PC-3 (cell line): Measurements from ENCODE around the gene LBHD2. TPM values are rescaled to one million over a fixed set of nuclear protein-coding genes. Genes with fewer than 3 reads are reported as not detected.

Experiments used
- ATAC-seq: fragments of 200-7000 bp; cut with Tn5 transposase; 2 replicates; pipeline ENCODE4 v1.9.1; 2020; ENCODE audit warnings: mild to moderate bottlenecking, moderate library complexity
- BruUV-seq: library from RNA; stranded (reverse); fragments of 400-500 nt; replicated peaks from 2 replicates; lab custom pipeline; 2021; lab: Mats Ljungman, UMichigan
- CTCF ChIA-PET: fragments of 300-600 bp; sonication (Branson Sonifier 250); formaldehyde crosslinking; loops from one replicate; lab custom pipeline; 2022; ENCODE audit warnings: antibody characterized with exemption; lab: Charles Lee
- POLR2A ChIA-PET: fragments of 300-600 bp; sonication (Branson Sonifier 250); formaldehyde crosslinking; loops from one replicate; lab custom pipeline; 2022; ENCODE audit warnings: antibody characterized with exemption; ENCODE audit not compliant: unreplicated experiment; lab: Charles Lee
- DNase-seq: peaks from one replicate; pipeline ENCODE4 v3.0.0-alpha.2; 2015
- H2AFZ ChIP-seq: fragments of 300-600 bp; sonication (generic); 2 replicates; pipeline ENCODE4 v1.6.0; 2016; ENCODE audit warnings: antibody characterized with exemption, low read length
- H3F3A ChIP-seq: fragments of 300-600 bp; sonication (generic); one replicate; pipeline ENCODE4 v1.6.0; 2017; ENCODE audit warnings: antibody characterized with exemption, low read length, control low read depth, mild to moderate bottlenecking; ENCODE audit not compliant: unreplicated experiment
- H3K27ac ChIP-seq: fragments of 300-600 bp; sonication (generic); 2 replicates; pipeline ENCODE4 v1.5.1; 2016; ENCODE audit warnings: mild to moderate bottlenecking, low read length
- H3K27me3 ChIP-seq: fragments of 300-600 bp; sonication (generic); 2 replicates; pipeline ENCODE4 v1.6.1; 2016; ENCODE audit warnings: low read length, mixed read lengths
- H3K36me3 ChIP-seq: fragments of 300-600 bp; sonication (generic); 2 replicates; pipeline ENCODE4 v1.6.1; 2016; ENCODE audit warnings: low read depth, mixed run types, low read length, mixed read lengths
- H3K4me1 ChIP-seq: fragments of 300-600 bp; sonication (generic); 2 replicates; pipeline ENCODE4 v1.5.1; 2016; ENCODE audit warnings: low read length; ENCODE audit not compliant: insufficient read depth
- H3K4me2 ChIP-seq: fragments of 300-600 bp; sonication (generic); 2 replicates; pipeline ENCODE4 v1.6.0; 2016; ENCODE audit warnings: low read length
- H3K4me3 ChIP-seq: fragments of 300-600 bp; sonication (generic); 2 replicates; pipeline ENCODE4 v1.5.1; 2016; ENCODE audit warnings: mild to moderate bottlenecking, low read length, mixed read lengths
- H3K79me2 ChIP-seq: fragments of 300-600 bp; sonication (generic); 2 replicates; pipeline ENCODE4 v1.6.1; 2017; ENCODE audit warnings: low read length, mixed read lengths
- H3K9ac ChIP-seq: fragments of 300-600 bp; sonication (generic); 2 replicates; pipeline ENCODE4 v1.6.0; 2016; ENCODE audit warnings: mild to moderate bottlenecking, low read length
- H3K9me2 ChIP-seq: fragments of 300-600 bp; sonication (generic); replicated peaks from 2 replicates; pipeline ENCODE4 v1.6.1; 2016; ENCODE audit warnings: mixed run types, low read length, mixed read lengths
- H3K9me3 ChIP-seq: fragments of 300-600 bp; sonication (generic); 2 replicates; pipeline ENCODE4 v1.6.1; 2016; ENCODE audit warnings: low read length, mixed read lengths
- H4K20me1 ChIP-seq: fragments of 300-600 bp; sonication (generic); 2 replicates; pipeline ENCODE4 v1.6.1; 2016; ENCODE audit warnings: low read length, mixed read lengths
- EZH2 ChIP-seq: fragments of 300-600 bp; sonication (generic); IDR thresholded peaks from one replicate; pipeline ENCODE4 v1.6.1; 2017; ENCODE audit warnings: antibody characterized with exemption, mild to moderate bottlenecking, low read length; ENCODE audit not compliant: unreplicated experiment
- EZH2phosphoT487 ChIP-seq: fragments of 300-600 bp; sonication (generic); IDR thresholded peaks from 2 replicates; pipeline ENCODE4 v1.6.1; 2018; ENCODE audit warnings: mild to moderate bottlenecking, antibody characterized with exemption, low read length, borderline replicate concordance
- intact Hi-C: fragments of 100-400 bp; cut with micrococcal nuclease; formaldehyde crosslinking; loops from 2 replicates; pipeline ENCODE4 v1.9.0; 2023
- total RNA-seq: library from RNA; depleted of rRNA; stranded (reverse); fragments of >200 nt; gene quantifications from 2 replicates; pipeline ENCODE4 v1.2.3, GENCODE V29; 2014
- TF ChIP-seq, protein P1 (sequence below): fragments of 300-600 bp; sonication (generic); conservative IDR thresholded peaks from 2 replicates; pipeline ENCODE4 v1.5.1; 2017; ENCODE audit warnings: antibody characterized with exemption, low read depth, mild to moderate bottlenecking, low read length

Gene LBHD2
- total RNA-seq, 1 experiment from 2014 or later: not detected

DNA sequence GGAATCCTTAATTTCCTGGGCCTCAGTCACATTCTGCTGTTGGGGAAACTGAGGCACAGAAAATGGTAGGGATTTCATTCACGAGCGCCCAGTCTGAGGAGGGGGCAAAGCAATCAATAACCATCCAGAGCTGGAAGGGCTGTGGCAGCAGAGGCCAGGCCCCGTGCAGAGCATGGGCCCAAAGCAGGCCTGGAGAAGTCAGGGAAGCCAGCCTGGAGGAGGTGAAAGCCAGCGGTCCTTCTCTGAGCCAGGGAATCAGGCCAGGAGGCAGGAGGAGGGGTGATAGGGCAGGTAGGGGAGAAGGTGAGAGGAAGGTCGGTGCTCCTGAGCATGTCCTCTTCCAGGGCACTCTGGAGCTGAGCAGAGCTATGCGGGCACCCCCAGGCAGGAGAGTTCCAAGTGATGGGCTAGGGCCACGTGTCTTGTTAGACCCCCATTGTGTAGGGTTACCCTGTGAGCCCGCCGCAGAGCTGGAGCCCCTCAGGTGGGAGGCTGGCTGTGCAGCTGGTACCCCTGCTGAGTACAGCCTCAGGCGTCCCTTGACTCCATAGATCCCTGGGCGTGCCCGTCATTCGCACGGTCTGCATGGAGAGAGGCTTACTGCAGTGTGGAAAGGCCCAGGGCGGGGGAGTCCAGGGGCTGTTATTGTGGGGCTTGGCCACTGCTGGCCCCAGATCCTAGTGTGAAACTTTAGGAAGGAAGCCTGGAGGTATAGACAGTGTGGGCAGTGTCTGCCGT is 44.0 kb downstream of the LBHD2 start:
- peaks cover 61% of the 10 kb centered on the region for H3K4me1 ChIP-seq
- H3F3A ChIP-seq: peaks cover 3% of the 10 kb centered on the region
- no peaks in the 10 kb centered on the region for H3K9me3 ChIP-seq
- no peaks in the 10 kb centered on the region for H3K9me2 ChIP-seq
- no peak overlapping the region for H3K9ac ChIP-seq
- ATAC-seq: peak; percentile 1
- CTCF ChIA-PET: no interaction called here
- H3K4me2 ChIP-seq: peak overlapping the region; percentile 73
- POLR2A ChIA-PET: interaction anchor here (0.5 kb wide), 1 partner anchor 166 kb away, joined by 7 read pairs; no protein-coding TSS in a partner anchor
- H3K79me2 ChIP-seq: peaks cover 44% of the 10 kb centered on the region
- no peaks in the 10 kb centered on the region for H3K27me3 ChIP-seq
- peak overlapping the region; percentile 32; the same call in 1 of the 2 replicates for H3K4me3 ChIP-seq
- no TSS peak for BruUV-seq
- peaks cover 8% of the 10 kb centered on the region for H3K36me3 ChIP-seq
- H4K20me1 ChIP-seq: 0 out of 2 replicates have a peak, but pooled peaks cover 6% of the 10 kb centered on the region
- peak overlapping the region; percentile 73 for H3K27ac ChIP-seq
- intact Hi-C loops: loop anchor here (5.0 kb wide), 1 partner anchor 164 kb away; no protein-coding TSS in a partner anchor
- H2AFZ ChIP-seq: no peak overlapping the region
- no peak for DNase-seq
- TF ChIP-seq EZH2phosphoT487 (no peak), EZH2 (no peak)
- TF ChIP-seq, protein P1, sequence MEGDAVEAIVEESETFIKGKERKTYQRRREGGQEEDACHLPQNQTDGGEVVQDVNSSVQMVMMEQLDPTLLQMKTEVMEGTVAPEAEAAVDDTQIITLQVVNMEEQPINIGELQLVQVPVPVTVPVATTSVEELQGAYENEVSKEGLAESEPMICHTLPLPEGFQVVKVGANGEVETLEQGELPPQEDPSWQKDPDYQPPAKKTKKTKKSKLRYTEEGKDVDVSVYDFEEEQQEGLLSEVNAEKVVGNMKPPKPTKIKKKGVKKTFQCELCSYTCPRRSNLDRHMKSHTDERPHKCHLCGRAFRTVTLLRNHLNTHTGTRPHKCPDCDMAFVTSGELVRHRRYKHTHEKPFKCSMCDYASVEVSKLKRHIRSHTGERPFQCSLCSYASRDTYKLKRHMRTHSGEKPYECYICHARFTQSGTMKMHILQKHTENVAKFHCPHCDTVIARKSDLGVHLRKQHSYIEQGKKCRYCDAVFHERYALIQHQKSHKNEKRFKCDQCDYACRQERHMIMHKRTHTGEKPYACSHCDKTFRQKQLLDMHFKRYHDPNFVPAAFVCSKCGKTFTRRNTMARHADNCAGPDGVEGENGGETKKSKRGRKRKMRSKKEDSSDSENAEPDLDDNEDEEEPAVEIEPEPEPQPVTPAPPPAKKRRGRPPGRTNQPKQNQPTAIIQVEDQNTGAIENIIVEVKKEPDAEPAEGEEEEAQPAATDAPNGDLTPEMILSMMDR: no peak

DNA sequence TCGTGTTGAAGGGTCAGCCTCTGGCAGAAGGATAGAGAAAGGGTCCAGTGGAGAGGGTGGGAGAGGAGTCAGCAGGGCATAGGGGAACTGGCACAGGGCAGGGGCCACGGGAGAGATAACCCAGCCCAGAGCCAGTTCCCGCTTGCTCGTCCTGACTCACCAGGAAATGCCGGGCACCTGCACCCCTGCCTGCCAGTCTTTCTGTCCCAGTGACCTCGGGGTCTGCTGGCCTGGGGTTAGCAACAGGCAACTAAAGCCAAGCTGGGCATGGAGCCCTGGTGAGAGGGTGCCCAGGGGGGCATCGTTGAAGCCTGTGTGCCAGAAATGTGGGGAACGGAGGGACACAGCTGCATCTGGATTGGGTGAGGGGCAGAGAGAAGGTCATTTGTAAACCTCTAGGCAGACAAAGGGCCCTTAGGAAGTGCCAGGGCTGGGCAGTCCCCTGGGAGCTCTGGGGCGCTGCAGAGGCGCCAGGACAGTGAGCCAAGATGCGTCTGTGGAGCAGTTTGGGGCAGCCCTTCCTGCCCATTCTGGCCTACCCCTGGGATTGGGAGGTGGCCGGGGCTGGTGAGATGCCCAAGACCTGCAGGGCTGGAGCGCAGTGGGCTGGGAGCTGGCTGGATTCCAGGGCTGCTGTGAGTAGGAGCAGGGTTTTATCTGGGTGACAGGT is 44.8 kb downstream of the LBHD2 start:
- Histone ChIP-seq H3K79me2 (peaks cover 39% of the 10 kb centered on the region), H3K4me3 (peak overlapping the region; percentile 32; the same call in 1 of the 2 replicates), H3K36me3 (peaks cover 15% of the 10 kb centered on the region), H3K4me2 (peak overlapping the region; percentile 73), H3K9me2 (no peaks in the 10 kb centered on the region), H3K27ac (peak overlapping the region; percentile 73), H3K9ac (peak overlapping the region; percentile 16; the same call in 1 of the 2 replicates), H3K27me3 (no peaks in the 10 kb centered on the region), H4K20me1 (0 out of 2 replicates have a peak, but pooled peaks cover 6% of the 10 kb centered on the region), H3F3A (peaks cover 3% of the 10 kb centered on the region), H3K9me3 (no peaks in the 10 kb centered on the region), H3K4me1 (peaks cover 60% of the 10 kb centered on the region), H2AFZ (no peak overlapping the region)
- ATAC-seq (peak; percentile 41), DNase-seq (peak; percentile 81)
- no TSS peak for BruUV-seq
- TF ChIP-seq EZH2 (no peak), EZH2phosphoT487 (no peak)
- TF ChIP-seq, protein P1: no peak
- POLR2A ChIA-PET: no interaction called here
- intact Hi-C loops: loop anchor here (5.0 kb wide), 1 partner anchor 164 kb away; no protein-coding TSS in a partner anchor
- CTCF ChIA-PET: interaction anchor here (0.7 kb wide), 1 partner anchor 23 kb away, joined by 3 read pairs; no protein-coding TSS in a partner anchor
